Measurements from ENCODE around the gene OR2AG1. TPM values are rescaled to one million over a fixed set of nuclear protein-coding genes. Genes with fewer than 3 reads are reported as not detected.

OR2AG1 gene
- not detected for total RNA-seq (2021; fragmentation: NEBNext Ultra II Directional; extraction: Animal tissue kit (Norgen Biotek cat#: 25700))
- long read RNA-seq, result 0 reads

- TF ChIP-seq, protein P1, sequence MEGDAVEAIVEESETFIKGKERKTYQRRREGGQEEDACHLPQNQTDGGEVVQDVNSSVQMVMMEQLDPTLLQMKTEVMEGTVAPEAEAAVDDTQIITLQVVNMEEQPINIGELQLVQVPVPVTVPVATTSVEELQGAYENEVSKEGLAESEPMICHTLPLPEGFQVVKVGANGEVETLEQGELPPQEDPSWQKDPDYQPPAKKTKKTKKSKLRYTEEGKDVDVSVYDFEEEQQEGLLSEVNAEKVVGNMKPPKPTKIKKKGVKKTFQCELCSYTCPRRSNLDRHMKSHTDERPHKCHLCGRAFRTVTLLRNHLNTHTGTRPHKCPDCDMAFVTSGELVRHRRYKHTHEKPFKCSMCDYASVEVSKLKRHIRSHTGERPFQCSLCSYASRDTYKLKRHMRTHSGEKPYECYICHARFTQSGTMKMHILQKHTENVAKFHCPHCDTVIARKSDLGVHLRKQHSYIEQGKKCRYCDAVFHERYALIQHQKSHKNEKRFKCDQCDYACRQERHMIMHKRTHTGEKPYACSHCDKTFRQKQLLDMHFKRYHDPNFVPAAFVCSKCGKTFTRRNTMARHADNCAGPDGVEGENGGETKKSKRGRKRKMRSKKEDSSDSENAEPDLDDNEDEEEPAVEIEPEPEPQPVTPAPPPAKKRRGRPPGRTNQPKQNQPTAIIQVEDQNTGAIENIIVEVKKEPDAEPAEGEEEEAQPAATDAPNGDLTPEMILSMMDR (IDR thresholded peaks at IDR 0.05), result no peak
- no peaks in the 10 kb centered on the region for H3K36me3 Mint-ChIP-seq (ENCODE audit: low read depth)
- H3K27me3 Mint-ChIP-seq (ENCODE audit: insufficient read depth), result peaks cover 1% of the 10 kb centered on the region; the same call in 1 of the 2 replicates
- no peak for DNase-seq
- no peak within 1 kb of the TSS for H3K27ac Mint-ChIP-seq
- H3K4me1 Mint-ChIP-seq (ENCODE audit: low read depth), result no peaks in the 10 kb centered on the region
- H3K9me3 Mint-ChIP-seq, result no peaks in the 10 kb centered on the region
- no peak within 1 kb of the TSS for H3K4me3 Mint-ChIP-seq
These were observed at the start of gene OR2AG1 for GRCh38 chr11:6782720-6783119. OR2AG1 (plus strand) TSS chr11:6783020; CDS start chr11:6785038, 2,018 bp downstream.

- H3K9me3 Mint-ChIP-seq, result no peaks in the 10 kb centered on the region
- TF ChIP-seq, protein P1 (IDR thresholded peaks at IDR 0.05), result no peak
- H3K27me3 Mint-ChIP-seq (ENCODE audit: insufficient read depth), result peaks cover 5% of the 10 kb centered on the region
These were observed 49.2 kb upstream of the OR2AG1 start for GRCh38 chr11:6733326-6734275.

DNA sequence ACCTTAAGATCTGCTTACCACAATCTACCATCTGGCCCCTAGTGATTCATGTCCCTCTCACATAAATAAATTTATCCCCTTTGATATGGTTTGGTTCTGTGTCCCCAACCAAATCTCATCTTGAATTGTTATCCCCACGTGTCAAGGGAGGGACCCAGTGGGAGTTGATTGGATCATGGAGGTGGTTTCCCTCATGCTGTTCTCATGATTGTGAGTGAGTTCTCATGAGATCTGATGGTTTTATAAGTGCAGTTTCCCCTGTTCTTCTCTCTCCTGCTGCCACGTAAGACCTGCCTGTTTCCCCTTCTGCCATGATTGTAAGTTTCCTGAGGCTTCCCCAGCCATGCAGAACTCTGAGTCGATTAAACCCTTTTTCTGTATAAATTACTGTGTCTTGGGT, 48.2 kb upstream of the OR2AG1 start:
- peaks cover 7% of the 10 kb centered on the region for H3K27me3 Mint-ChIP-seq (ENCODE audit: insufficient read depth)
- H3K4me3 Mint-ChIP-seq, result no peak overlapping the region
- H3K36me3 Mint-ChIP-seq (ENCODE audit: low read depth), result no peaks in the 10 kb centered on the region
- H3K4me1 Mint-ChIP-seq (ENCODE audit: low read depth), result peaks cover 10% of the 10 kb centered on the region
- no peak overlapping the region for H3K27ac Mint-ChIP-seq
- DNase-seq, result no peak
- H3K9me3 Mint-ChIP-seq, result no peaks in the 10 kb centered on the region
- TF ChIP-seq, protein P1 (IDR thresholded peaks at IDR 0.05), result no peak

More at GRCh38 chr11:6733326-6734275, 49.2 kb upstream of the OR2AG1 start:
- H3K4me3 Mint-ChIP-seq, result no peak overlapping the region
- no peak overlapping the region for H3K27ac Mint-ChIP-seq
- H3K36me3 Mint-ChIP-seq (ENCODE audit: low read depth), result no peaks in the 10 kb centered on the region
- DNase-seq, result no peak
- peaks cover 10% of the 10 kb centered on the region for H3K4me1 Mint-ChIP-seq (ENCODE audit: low read depth)

DNA sequence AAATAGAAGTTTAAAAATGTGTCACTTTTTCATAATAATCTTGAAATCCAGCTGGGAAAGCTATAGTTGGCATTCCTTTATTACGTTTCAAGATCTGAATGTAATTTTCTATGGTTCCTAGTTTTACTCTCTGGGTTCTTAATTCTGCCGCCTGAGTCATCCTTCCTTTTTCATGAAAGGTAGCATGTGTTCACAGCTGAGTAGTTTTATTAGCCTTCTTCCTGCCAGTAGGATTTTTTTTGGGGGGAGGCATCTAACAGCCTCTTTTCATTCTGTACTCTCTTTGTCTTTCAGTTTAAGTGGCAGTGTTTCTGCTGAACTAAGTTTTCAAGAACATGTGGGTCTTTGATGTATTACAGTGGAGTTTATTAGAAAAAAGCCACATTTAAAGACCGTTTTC, 47.5 kb upstream of the OR2AG1 start:
- Mint-ChIP-seq H3K27me3 (ENCODE audit: insufficient read depth) (peaks cover 7% of the 10 kb centered on the region), H3K36me3 (ENCODE audit: low read depth) (no peaks in the 10 kb centered on the region), H3K4me1 (ENCODE audit: low read depth) (peaks cover 10% of the 10 kb centered on the region), H3K9me3 (no peaks in the 10 kb centered on the region), H3K4me3 (no peak overlapping the region), H3K27ac (no peak overlapping the region)
- TF ChIP-seq, protein P1 (IDR thresholded peaks at IDR 0.05), result no peak
- DNase-seq, result no peak

GRCh38 chr11:6736495-6737121, 46.2 kb upstream of the OR2AG1 start:
- no peak for DNase-seq
- TF ChIP-seq, protein P1 (IDR thresholded peaks at IDR 0.05), result no peak
- H3K9me3 Mint-ChIP-seq, result no peaks in the 10 kb centered on the region
- no peak overlapping the region for H3K27ac Mint-ChIP-seq
- H3K4me1 Mint-ChIP-seq (ENCODE audit: low read depth), result peaks cover 10% of the 10 kb centered on the region
- no peaks in the 10 kb centered on the region for H3K36me3 Mint-ChIP-seq (ENCODE audit: low read depth)
- H3K4me3 Mint-ChIP-seq, result no peak overlapping the region
- H3K27me3 Mint-ChIP-seq (ENCODE audit: insufficient read depth), result peaks cover 5% of the 10 kb centered on the region

All from HFFc6 (cell line).